ENCODE data around the gene PRR3. TPM values are rescaled to one million over a fixed set of nuclear protein-coding genes. Genes with fewer than 3 reads are reported as not detected.

Gene PRR3
- total and polyA plus RNA-seq, 2 of the 4 experiments (the other 2 are of a cell fraction) = 7.2 to 17.3 TPM

- Histone ChIP-seq H3K56ac (ENCODE audit: extremely low read depth, insufficient read depth, low read length) (no peak overlapping the region), H4K5ac (ENCODE audit: low read depth, low read length) (no peak overlapping the region), H3K9me3 (ENCODE audit: control insufficient read depth, insufficient read depth, low read length) (no peaks in the 10 kb centered on the region), H3K9me1 (ENCODE audit: insufficient read depth, low read length) (no peaks in the 10 kb centered on the region; the same call in 1 of the 2 replicates), H4K8ac (ENCODE audit: low read depth in 2 of 2, low read length in 2 of 2) (no peak overlapping the region), H2AK5ac (ENCODE audit: low read depth, low read length) (no peak overlapping the region), H3K4ac (ENCODE audit: low read depth, low read length) (no peak overlapping the region), H2AK9ac (replicated peaks; ENCODE audit: low read depth, low read length, poor library complexity) (no peak overlapping the region), H4K20me1 (ENCODE audit: insufficient read depth, low read length) (peaks cover 5% of the 10 kb centered on the region), H3K14ac (replicated peaks; ENCODE audit: low read depth, low read length) (no peak overlapping the region), H2BK15ac (ENCODE audit: low read depth, low read length) (no peak overlapping the region), H3K4me2 (ENCODE audit: low read depth, low read length) (no peak overlapping the region), H3K36me3 (ENCODE audit: control insufficient read depth, insufficient read depth, low read length) (peaks cover 44% of the 10 kb centered on the region), H3K4me1 (ENCODE audit: control insufficient read depth, insufficient read depth, low read length) (peaks cover 7% of the 10 kb centered on the region), H2AFZ (replicated peaks; ENCODE audit: low read length, poor library complexity) (no peak overlapping the region), H2BK5ac (ENCODE audit: low read depth, low read length, poor library complexity, severe bottlenecking) (no peak overlapping the region), H3K4me3 (ENCODE audit: insufficient read depth, low read depth, low read length) (no peak overlapping the region), H4K91ac (ENCODE audit: insufficient read depth, low read depth, low read length) (no peak overlapping the region), H3K79me1 (ENCODE audit: low read depth in 1 of 2, low read length in 2 of 2) (peaks cover 16 to 18% of the 10 kb centered on the region in 2 experiments), H3K23ac (ENCODE audit: low read depth, low read length) (no peak overlapping the region), H3K18ac (ENCODE audit: low read depth, low read length) (no peak overlapping the region), H2BK20ac (ENCODE audit: low read depth, low read length) (no peak overlapping the region), H2BK120ac (ENCODE audit: low read depth, low read length) (no peak overlapping the region), H3K27ac (ENCODE audit: insufficient read depth, low read length) (no peak overlapping the region), H3K27me3 (ENCODE audit: control insufficient read depth, insufficient read depth, low read length) (no peaks in the 10 kb centered on the region), H3K9ac (ENCODE audit: low read depth, low read length) (no peak overlapping the region)
- dilution Hi-C loops (cut with HindIII; ENCODE audit: low sequenced_read_pairs, unreplicated experiment) (no loop called here), intact Hi-C loops (cut with micrococcal nuclease) (no loop called here), in situ Hi-C loops (cut with MboI; ENCODE audit: low sequenced_read_pairs) (no loop called here)
- ChIA-PET CTCF (interaction anchor here (1.5 kb wide), 1 partner anchor 51 kb away, joined by 4 read pairs; no protein-coding TSS in a partner anchor), POLR2A (ENCODE audit: unreplicated experiment) (no interaction called here)
- no TSS peak for BruUV-seq (replicated peaks)
- ATAC-seq (ENCODE audit: low read depth) (no peak), DNase-seq (no peak)
- no peak for TF ChIP-seq RAD21 (IDR thresholded peaks at IDR 0.05; ENCODE audit: low read length)
- TF ChIP-seq BHLHE40 (IDR thresholded peaks at IDR 0.05; ENCODE audit: low read depth, low read length) = no peak
- no peak for TF ChIP-seq MAFK (IDR thresholded peaks at IDR 0.05; ENCODE audit: low read depth, low read length)
- no peak for TF ChIP-seq FOS (IDR thresholded peaks at IDR 0.05; ENCODE audit: low read depth, low read length)
- TF ChIP-seq CHD1 (IDR thresholded peaks at IDR 0.05; ENCODE audit: low read depth, low read length) = no peak
- no peak for TF ChIP-seq USF2 (IDR thresholded peaks at IDR 0.05; ENCODE audit: low read depth, low read length)
- TF ChIP-seq CTCF (conservative IDR thresholded peaks at IDR 0.05; ENCODE audit: low read depth, low read length) = no peak
- no peak for TF ChIP-seq RCOR1 (IDR thresholded peaks at IDR 0.05; ENCODE audit: insufficient replicate concordance, low read length)
- no peak for TF ChIP-seq MXI1 (IDR thresholded peaks at IDR 0.05; ENCODE audit: borderline replicate concordance, low read depth, low read length)
- TF ChIP-seq SMC3 (IDR thresholded peaks at IDR 0.05; ENCODE audit: low read depth, low read length) = no peak
- no peak for TF ChIP-seq ELK1 (IDR thresholded peaks at IDR 0.05; ENCODE audit: borderline replicate concordance, low read depth, low read length)
- no peak for TF ChIP-seq CEBPB (IDR thresholded peaks at IDR 0.05; ENCODE audit: low read depth, low read length)
- no peak for TF ChIP-seq POLR2A (IDR thresholded peaks at IDR 0.05; ENCODE audit: low read depth, low read length)
- TF ChIP-seq MAZ (IDR thresholded peaks at IDR 0.05; ENCODE audit: borderline replicate concordance, low read depth, low read length) = no peak
- TF ChIP-seq RFX5 (IDR thresholded peaks at IDR 0.05; ENCODE audit: low read depth, low read length) = no peak
- no CpG with 5 or more reads among the region's 1 CpG for WGBS, 2 experiments (ENCODE audit: extremely low coverage in 2 of 2, insufficient read length in 1 of 2)
These were observed 35.2 kb downstream of the PRR3 start for GRCh38 chr6:30592287-30592686.
